Stimulated activated CD4-positive, alpha-beta T cell treated with anti-CD3 and anti-CD28 coated beads, Interleukin-1b, Interleukin-23, amount 100 ng/mL, for 4 hours (primary cell): ENCODE measurements around the gene BCAR3.

ENCODE experiments used
- DNase-seq, 2 donors: peaks; one replicate each; pipeline ENCODE4 v3.0.0-alpha.2; 2020; ENCODE audit warnings: low read depth in 2 of 2

Gene BCAR3

DNA sequence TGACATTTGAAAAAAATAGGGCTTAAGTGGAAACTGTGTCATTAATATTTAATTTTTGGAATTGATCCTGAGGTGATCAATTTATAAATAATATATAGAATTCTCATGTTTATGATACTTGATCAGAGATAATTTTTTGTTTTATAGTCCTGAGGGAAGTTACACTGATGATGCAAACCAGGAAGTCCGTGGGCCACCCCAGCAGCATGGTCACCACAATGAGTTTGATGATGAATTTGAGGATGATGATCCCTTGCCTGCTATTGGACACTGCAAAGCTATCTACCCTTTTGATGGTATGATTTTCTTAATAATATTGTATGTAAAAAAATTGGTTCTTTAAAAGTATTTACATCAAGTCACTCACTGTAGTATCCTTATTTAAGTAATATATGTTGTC is 132.5 kb downstream of the BCAR3 start:
- no peak for DNase-seq

DNA sequence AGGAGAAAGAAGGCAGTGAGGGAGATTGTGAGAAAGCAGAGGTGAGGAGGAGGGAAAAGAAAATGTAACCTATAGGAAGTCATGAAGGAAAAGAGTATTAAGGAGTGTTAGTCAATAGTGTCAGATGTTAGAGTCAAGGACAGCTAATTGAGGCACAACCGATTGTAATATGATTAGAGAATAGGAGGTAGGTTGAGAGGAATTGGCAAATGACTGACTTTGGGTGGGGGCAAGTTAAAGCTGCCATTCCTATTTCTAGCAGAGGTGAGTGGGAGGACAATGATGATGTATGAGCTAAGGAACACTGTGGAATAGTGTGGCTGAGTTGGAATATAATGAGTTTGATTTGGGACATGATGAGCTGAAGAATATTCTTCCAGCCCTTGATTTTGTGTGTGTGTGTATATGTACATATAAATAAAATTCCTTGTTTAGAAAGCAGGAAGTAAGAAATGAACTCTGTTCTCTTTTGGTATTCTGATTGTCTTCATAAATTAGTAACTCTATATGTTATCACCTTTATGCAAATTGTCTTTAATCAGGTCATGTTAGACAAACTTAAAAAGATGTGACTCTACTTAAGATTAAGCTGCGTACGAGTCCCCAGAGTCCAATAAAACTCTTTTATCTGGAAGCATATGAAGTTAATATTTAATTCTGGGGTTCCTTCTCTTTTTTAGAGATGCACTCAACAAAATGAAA is 135.3 kb downstream of the BCAR3 start:
- no peak for DNase-seq

GRCh38 chr1:93542398-93542797 is 139.2 kb downstream of the BCAR3 start:
- no peak for DNase-seq

- no peak for DNase-seq
Observed at GRCh38 chr1:93541045-93541444, 140.6 kb downstream of the BCAR3 start.

DNA sequence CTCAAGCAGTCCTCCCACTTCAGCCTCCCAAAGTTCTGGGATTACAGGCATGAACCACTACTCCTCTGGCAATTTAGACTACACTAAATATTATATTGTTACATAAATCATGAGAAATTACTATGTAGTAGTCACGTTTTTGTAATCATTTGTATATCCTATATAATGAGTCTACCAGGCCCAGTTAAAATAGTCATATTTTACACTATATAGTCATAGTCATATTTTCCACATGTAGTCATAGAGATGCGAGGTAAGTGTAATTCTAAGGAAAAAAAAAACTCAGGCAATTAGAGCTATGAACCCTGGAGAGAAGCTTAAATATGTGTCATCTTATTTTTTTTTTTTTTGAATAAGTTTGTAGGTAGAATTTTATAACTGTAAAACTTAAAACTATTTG is 143.7 kb downstream of the BCAR3 start:
- DNase-seq: no peak

- DNase-seq: no peak
Observed at GRCh38 chr1:93537396-93537795, 144.2 kb downstream of the BCAR3 start.

DNA sequence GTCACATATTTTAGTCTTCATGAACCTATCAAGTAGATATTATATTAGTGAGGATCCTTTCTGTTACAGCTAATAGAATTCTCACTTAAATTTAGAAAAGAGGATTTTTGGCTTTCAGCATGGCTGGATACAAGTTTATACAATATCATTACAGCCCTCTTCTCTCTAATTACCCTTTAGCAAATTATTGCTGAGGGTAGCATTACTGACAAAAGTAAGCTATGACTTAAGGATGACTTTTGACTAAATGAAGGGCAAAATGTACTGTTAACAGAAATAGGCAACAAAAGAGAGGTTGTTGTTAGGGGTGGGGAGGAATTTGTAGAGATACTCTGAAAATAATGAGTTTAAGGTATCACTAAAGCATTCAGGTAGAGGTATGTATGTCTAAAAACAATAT is 148.0 kb downstream of the BCAR3 start:
- no peak for DNase-seq

- DNase-seq: no peak
Observed at GRCh38 chr1:93532780-93533378, 148.8 kb downstream of the BCAR3 start.

DNA sequence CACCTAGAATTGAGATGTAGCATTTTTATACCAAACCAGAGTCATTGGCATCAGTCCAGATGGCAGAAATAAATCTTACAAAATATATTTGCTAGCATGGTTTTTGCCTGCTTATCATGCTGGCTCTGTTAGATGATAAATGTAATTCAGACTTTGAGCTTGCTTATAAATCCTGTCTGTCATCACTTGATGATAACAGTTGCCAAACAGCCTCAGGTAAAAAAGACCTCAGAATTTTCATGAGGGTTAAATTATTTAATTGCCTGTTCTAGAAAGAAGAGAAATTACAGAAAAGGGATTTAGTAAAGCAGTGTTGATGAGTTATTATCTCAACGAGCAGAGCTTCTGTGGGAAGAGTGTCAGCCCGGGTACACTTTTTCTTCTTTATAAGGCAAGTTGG is 150.4 kb downstream of the BCAR3 start:
- no peak for DNase-seq

GRCh38 chr1:93528412-93528811 is 153.2 kb downstream of the BCAR3 start:
- DNase-seq: no peak

DNA sequence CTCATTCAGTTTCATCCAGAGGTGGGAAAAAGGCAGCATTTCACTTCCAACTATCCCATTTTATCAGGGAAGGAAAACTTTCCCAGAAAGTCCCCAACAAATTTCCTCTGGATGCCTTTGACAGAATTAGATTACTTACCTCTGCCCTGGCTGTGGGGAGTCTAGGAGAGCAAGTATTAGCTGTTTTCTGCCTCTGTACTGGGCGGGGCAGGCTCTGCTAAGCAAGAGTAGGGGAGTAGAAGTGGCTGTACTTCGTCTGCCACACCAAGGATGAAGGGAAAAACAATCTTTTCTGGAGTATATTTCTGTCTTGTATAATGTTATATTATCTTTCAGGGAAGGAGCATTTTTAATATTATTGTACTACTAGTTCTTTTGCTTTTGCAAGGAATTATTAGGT is 155.2 kb downstream of the BCAR3 start:
- no peak for DNase-seq

DNA sequence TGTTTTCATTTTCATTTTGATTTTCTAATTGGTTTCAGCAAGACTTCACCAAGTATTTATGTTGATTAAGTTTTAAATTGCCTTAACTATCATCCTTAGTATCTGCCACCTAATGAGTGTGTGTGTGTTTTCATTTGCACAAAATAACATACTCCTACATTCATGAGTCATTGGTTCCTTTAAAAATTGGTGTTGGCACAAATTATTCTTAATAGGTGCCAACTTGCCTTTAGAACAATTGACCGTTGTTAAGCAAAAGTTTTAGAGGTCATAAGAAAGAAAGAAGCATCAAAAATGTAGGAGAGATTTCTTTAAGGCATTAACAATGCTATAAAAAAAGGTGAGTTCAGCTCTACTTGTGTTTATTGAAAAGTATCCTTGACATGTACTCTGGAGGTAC is 156.2 kb downstream of the BCAR3 start:
- no peak for DNase-seq

DNA sequence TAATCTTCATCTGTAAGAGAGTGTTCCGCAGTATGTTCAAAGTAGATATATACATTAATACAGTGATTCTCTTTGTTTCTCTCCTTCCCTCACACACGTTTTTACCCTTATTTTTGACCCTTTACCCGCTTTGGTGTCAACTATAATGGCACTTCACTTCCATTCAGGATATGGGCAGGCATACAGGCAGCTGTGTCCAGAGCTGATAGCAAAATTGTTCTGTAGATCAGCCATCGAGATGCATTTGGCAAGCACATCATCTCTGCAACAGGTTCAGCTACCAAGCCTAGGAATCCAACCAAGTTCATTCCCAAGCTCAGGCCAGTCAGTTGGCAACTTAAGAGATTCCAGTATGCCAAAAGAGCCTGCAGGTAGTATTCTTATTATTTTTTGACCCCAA is 158.9 kb downstream of the BCAR3 start:
- no peak for DNase-seq

- no peak for DNase-seq
Observed at GRCh38 chr1:93521618-93522017, 160.0 kb downstream of the BCAR3 start.

DNA sequence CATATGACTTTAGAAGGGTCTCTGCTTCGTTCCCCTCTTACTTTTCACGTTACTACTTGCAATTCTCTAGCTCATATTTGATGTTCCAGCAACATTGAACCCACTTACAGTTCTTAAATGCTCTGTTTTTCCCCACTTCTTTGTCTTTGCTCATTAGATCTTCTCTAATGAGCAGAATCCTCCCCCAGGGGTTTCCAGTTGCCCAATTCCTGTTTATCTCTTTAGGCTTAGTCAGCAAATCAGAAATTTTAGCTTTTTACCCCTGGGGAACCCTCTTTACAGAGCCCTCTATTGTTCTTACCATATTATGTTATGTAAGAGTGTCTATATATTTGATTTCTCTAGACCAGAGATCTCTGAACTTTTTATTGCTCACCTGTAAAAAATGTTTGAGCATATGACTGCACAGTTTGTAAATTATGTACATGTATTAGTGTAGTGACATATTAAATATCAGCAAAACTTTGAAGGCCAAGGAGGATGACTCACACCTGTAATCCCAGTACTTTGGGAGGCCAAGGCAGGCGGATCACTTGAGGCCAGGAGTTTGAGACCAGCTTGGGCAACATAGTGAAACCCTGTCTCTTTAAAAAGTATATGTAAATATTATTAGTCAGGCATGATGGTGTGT is 162.3 kb downstream of the BCAR3 start:
- no peak for DNase-seq

- DNase-seq: no peak
Observed at GRCh38 chr1:93518516-93518915, 163.1 kb downstream of the BCAR3 start.

DNA sequence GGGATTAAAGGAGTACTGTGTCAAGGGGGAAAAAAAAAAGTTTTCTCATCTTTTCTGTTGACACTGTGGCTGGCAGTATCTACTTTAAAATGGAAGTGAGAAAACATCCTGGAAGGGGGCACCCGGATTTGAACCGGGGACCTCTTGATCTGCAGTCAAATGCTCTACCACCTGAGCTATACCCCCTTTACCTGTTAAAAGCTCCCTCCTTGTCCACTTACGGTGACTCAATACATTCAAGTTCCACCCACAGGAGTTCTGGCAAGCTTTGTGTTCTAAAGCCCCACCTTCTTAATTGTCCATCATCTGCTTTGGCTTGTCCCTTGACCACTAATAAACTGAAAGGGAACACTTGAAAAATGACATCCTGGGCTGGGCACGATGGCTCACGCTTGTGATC is 165.5 kb downstream of the BCAR3 start:
- DNase-seq: no peak
